DND-41 (cell line): ENCODE measurements around the gene STXBP6.

ENCODE experiments used
- EZH2 ChIP-seq: IDR thresholded peaks from 3 replicates; pipeline ENCODE4 v1.6.1; 2012; ENCODE audit warnings: borderline replicate concordance, low read depth, mild to moderate bottlenecking, moderate library complexity, low read length, inconsistent platforms; ENCODE audit not compliant: severe bottlenecking
- TF ChIP-seq, protein P1 (sequence below): IDR thresholded peaks from 2 replicates; pipeline ENCODE4 v1.5.1; 2012; ENCODE audit warnings: borderline replicate concordance, low read length, moderate library complexity, mild to moderate bottlenecking; ENCODE audit not compliant: poor library complexity, severe bottlenecking; ENCODE audit errors: extremely low read depth

DNA sequence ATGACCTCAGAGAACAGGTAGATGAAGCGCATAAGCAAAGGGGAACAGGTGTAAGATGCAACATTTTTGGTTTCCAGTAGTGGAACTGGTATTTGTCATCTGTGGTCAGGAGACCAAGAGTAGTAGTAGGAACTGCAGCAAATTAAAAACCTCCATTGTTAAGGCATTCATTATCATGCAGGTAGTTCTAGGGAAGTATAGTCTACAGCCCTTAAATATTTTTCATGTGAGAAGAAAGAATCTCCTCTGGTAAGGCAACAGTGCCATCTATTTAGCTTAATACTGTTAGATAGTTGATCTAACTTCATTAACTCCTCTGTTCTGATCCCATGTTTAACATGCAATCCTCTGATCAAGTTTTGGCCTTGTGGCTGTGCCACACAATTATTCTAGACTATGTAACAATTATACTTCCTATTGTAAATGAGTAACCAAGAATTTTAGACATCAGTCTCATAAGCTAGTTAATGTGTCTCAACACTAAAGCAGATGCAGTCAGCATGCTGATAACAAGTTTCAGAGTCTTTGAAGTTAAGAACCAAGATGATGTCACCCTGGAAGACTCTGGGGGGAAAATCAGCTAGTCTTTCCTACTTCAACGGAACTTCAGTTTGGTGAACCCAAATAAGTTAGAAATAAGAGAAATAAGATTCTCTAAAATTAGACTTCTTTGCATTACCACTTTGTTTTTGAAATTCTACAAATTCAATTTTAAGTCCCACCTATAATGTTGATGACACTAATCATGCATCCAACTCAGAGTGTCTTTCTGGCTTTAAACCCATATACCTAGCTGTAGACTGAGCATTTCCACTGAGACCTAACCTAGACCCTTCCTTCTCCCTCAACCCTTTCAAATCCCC lies 70.9 kb downstream of the STXBP6 start:
- TF ChIP-seq, protein P1, sequence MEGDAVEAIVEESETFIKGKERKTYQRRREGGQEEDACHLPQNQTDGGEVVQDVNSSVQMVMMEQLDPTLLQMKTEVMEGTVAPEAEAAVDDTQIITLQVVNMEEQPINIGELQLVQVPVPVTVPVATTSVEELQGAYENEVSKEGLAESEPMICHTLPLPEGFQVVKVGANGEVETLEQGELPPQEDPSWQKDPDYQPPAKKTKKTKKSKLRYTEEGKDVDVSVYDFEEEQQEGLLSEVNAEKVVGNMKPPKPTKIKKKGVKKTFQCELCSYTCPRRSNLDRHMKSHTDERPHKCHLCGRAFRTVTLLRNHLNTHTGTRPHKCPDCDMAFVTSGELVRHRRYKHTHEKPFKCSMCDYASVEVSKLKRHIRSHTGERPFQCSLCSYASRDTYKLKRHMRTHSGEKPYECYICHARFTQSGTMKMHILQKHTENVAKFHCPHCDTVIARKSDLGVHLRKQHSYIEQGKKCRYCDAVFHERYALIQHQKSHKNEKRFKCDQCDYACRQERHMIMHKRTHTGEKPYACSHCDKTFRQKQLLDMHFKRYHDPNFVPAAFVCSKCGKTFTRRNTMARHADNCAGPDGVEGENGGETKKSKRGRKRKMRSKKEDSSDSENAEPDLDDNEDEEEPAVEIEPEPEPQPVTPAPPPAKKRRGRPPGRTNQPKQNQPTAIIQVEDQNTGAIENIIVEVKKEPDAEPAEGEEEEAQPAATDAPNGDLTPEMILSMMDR: no peak
- no peak for TF ChIP-seq EZH2
